H1 (cell line): ENCODE measurements around the gene FNDC5. TPM values are rescaled to one million over a fixed set of nuclear protein-coding genes. Genes with fewer than 3 reads are reported as not detected.

Experiments used
- CTCF ChIA-PET: fragments of 300-600 bp; sonication (Branson Sonifier 250); formaldehyde crosslinking; loops from one replicate; lab custom pipeline; 2021; ENCODE audit not compliant: partially characterized antibody; lab: Charles Lee
- POLR2A ChIA-PET: fragments of 300-600 bp; sonication (Branson Sonifier 250); formaldehyde crosslinking; loops from one replicate; lab custom pipeline; 2021; ENCODE audit warnings: inconsistent platforms; ENCODE audit not compliant: partially characterized antibody; lab: Charles Lee
- DNase-seq, 2 experiments: peaks; one replicate each; pipeline versions ENCODE4 v3.0.0 to v3.0.0-alpha.2; 2010 to 2022; ENCODE audit warnings: low spot score in 2 of 2, low read depth in 1 of 2, mixed read lengths in 1 of 2
- FAIRE-seq: peaks from 2 replicates; lab custom pipeline; 2011; peaks lifted over from hg19 to GRCh38; lab: Jason Lieb, UNC
- H2AFZ ChIP-seq: 2 replicates; pipeline ENCODE4 v1.8.1; 2012; ENCODE audit warnings: low read length, inconsistent platforms
- H2AK5ac ChIP-seq: 2 replicates; pipeline ENCODE4 v1.6.1; 2013; ENCODE audit warnings: low read depth, low read length
- H2BK120ac ChIP-seq: replicated peaks from 2 replicates; pipeline ENCODE3; 2013; ENCODE audit warnings: low read depth, low read length, inconsistent platforms
- H2BK12ac ChIP-seq: 2 replicates; pipeline ENCODE4 v1.6.1; 2013; ENCODE audit warnings: low read depth, low read length
- H2BK15ac ChIP-seq: 2 replicates; pipeline ENCODE4 v1.6.1; 2013; ENCODE audit warnings: low read length
- H2BK20ac ChIP-seq: 2 replicates; pipeline ENCODE4 v1.6.1; 2013; ENCODE audit warnings: low read length
- H2BK5ac ChIP-seq: 2 replicates; pipeline ENCODE4 v1.6.1; 2013; ENCODE audit warnings: low read depth, low read length
- H3K14ac ChIP-seq: 2 replicates; pipeline ENCODE4 v1.6.1; 2013; ENCODE audit warnings: inconsistent platforms; ENCODE audit not compliant: insufficient read length
- H3K18ac ChIP-seq: 2 replicates; pipeline ENCODE4 v1.6.1; 2013; ENCODE audit warnings: low read length; ENCODE audit errors: extremely low read depth
- H3K23ac ChIP-seq: 2 replicates; pipeline ENCODE4 v1.6.1; 2013; ENCODE audit warnings: inconsistent platforms; ENCODE audit not compliant: insufficient read length
- H3K23me2 ChIP-seq: 2 replicates; pipeline ENCODE4 v1.6.1; 2013; ENCODE audit warnings: low read depth, low read length
- H3K27ac ChIP-seq: 2 replicates; pipeline ENCODE4 v1.6.1; 2011; ENCODE audit warnings: low read depth, low read length, inconsistent platforms
- H3K27me3 ChIP-seq, 4 experiments: replicated peaks in 1 of 4; 1 replicate in 1 of 4; 2 replicates in 3 of 4; pipeline versions ENCODE4 v1.6.1 to v1.8.1; 2011 to 2013; ENCODE audit warnings: low read length in 3 of 4, mild to moderate bottlenecking in 3 of 4, inconsistent platforms in 2 of 4, mixed read lengths in 2 of 4, moderate library complexity in 1 of 4; ENCODE audit not compliant: control insufficient read depth in 3 of 4, insufficient read depth in 3 of 4; ENCODE audit errors: extremely low read depth in 1 of 4
- H3K36me3 ChIP-seq, 4 experiments: 2 replicates each; pipeline versions ENCODE4 v1.6.1 to v1.8.1; 2011 to 2013; ENCODE audit warnings: mild to moderate bottlenecking in 4 of 4, low read length in 3 of 4, moderate library complexity in 2 of 4, control low read depth in 1 of 4, inconsistent platforms in 1 of 4; ENCODE audit not compliant: insufficient read depth in 4 of 4, control insufficient read depth in 2 of 4
- H3K4ac ChIP-seq: replicated peaks from 2 replicates; pipeline ENCODE3; 2013; ENCODE audit warnings: low read length, low read depth, mixed read lengths, inconsistent platforms; ENCODE audit not compliant: insufficient read length
- H3K4me1 ChIP-seq, 4 experiments: replicated peaks in 1 of 4; 1 replicate in 1 of 4; 2 replicates in 3 of 4; pipeline versions ENCODE4 v1.6.1 to v1.8.1; 2011 to 2013; ENCODE audit warnings: low read length in 3 of 4, inconsistent platforms in 2 of 4, mixed read lengths in 1 of 4; ENCODE audit not compliant: insufficient read depth in 4 of 4, control insufficient read depth in 3 of 4
- H3K4me2 ChIP-seq, 2 experiments: 2 replicates each; pipeline versions ENCODE4 v1.6.1 to v1.8.1; 2011 to 2013; ENCODE audit warnings: low read depth in 2 of 2, low read length in 2 of 2, control low read depth in 1 of 2, inconsistent platforms in 1 of 2, mild to moderate bottlenecking in 1 of 2; ENCODE audit not compliant: insufficient read depth in 1 of 2
- H3K4me3 ChIP-seq, 4 experiments: fragments of 200-600, 300-600 bp in 1 of 4; sonication (generic), shearing (Covaris generic), sonication (Bioruptor Twin) in 1 of 4; 2 replicates each; pipeline versions ENCODE4 v1.5.1 to v1.8.1; 2011 to 2016; ENCODE audit warnings: low read length in 4 of 4, low read depth in 3 of 4, control low read depth in 2 of 4, inconsistent platforms in 2 of 4, mild to moderate bottlenecking in 2 of 4, mixed read lengths in 1 of 4, moderate library complexity in 1 of 4; ENCODE audit not compliant: insufficient read depth in 2 of 4; ENCODE audit errors: extremely low read depth in 1 of 4
- H3K56ac ChIP-seq: replicated peaks from 2 replicates; pipeline ENCODE3; 2013; ENCODE audit warnings: low read depth, mild to moderate bottlenecking, mixed read lengths, low read length, inconsistent platforms; ENCODE audit not compliant: insufficient read length
- H3K79me1 ChIP-seq: 2 replicates; pipeline ENCODE4 v1.6.1; 2013; ENCODE audit warnings: low read depth, low read length, control low read depth
- H3K79me2 ChIP-seq, 2 experiments: 2 replicates each; pipeline versions ENCODE4 v1.6.1 to v1.8.1; 2012 to 2013; ENCODE audit warnings: low read length in 2 of 2, mild to moderate bottlenecking in 2 of 2, inconsistent platforms in 1 of 2; ENCODE audit not compliant: insufficient read depth in 2 of 2, control insufficient read depth in 1 of 2
- H3K9ac ChIP-seq, 4 experiments: replicated peaks in 1 of 4; 1 replicate in 1 of 4; 2 replicates in 3 of 4; pipeline versions ENCODE4 v1.6.1 to v1.8.1; 2011 to 2013; ENCODE audit warnings: low read depth in 3 of 4, low read length in 3 of 4, control low read depth in 2 of 4, mild to moderate bottlenecking in 2 of 4, moderate library complexity in 2 of 4, inconsistent platforms in 1 of 4; ENCODE audit errors: extremely low read depth in 1 of 4
- H3K9me3 ChIP-seq, 2 experiments: 2 replicates each; pipeline versions ENCODE4 v1.6.1 to v1.8.1; 2012 to 2013; ENCODE audit warnings: mild to moderate bottlenecking in 2 of 2, moderate library complexity in 2 of 2, control low read depth in 1 of 2, inconsistent platforms in 1 of 2, low read depth in 1 of 2, low read length in 1 of 2, mixed read lengths in 1 of 2; ENCODE audit not compliant: insufficient read depth in 2 of 2
- H4K20me1 ChIP-seq, 2 experiments: replicated peaks in 1 of 2; 2 replicates each; pipeline versions ENCODE3 to v1.8.1; 2011 to 2013; ENCODE audit warnings: inconsistent platforms in 2 of 2, low read length in 2 of 2, mild to moderate bottlenecking in 1 of 2; ENCODE audit not compliant: insufficient read depth in 2 of 2, control insufficient read depth in 1 of 2
- H4K5ac ChIP-seq: 2 replicates; pipeline ENCODE4 v1.6.1; 2013; ENCODE audit warnings: low read length, low read depth, mixed read lengths, inconsistent platforms; ENCODE audit not compliant: insufficient read length
- H4K8ac ChIP-seq: 2 replicates; pipeline ENCODE4 v1.8.0; 2013; ENCODE audit warnings: mild to moderate bottlenecking, moderate library complexity, low read length, inconsistent platforms; ENCODE audit not compliant: insufficient read depth; ENCODE audit errors: extremely low read depth
- H4K91ac ChIP-seq: replicated peaks from 2 replicates; pipeline ENCODE3; 2013; ENCODE audit warnings: low read length, mixed read lengths, inconsistent platforms; ENCODE audit not compliant: insufficient read length
- ATF2 ChIP-seq: IDR thresholded peaks from 2 replicates; pipeline ENCODE4 v1.6.1; 2012; ENCODE audit warnings: low read length, inconsistent platforms
- HDAC2 ChIP-seq, 2 experiments: fragments of 300-600 bp in 1 of 2; sonication (generic) in 1 of 2; IDR thresholded peaks; 2 replicates each; pipeline ENCODE4 v1.6.1; 2011 to 2012; ENCODE audit warnings: low read depth in 2 of 2, low read length in 2 of 2, mild to moderate bottlenecking in 2 of 2, moderate library complexity in 2 of 2, borderline replicate concordance in 1 of 2, inconsistent platforms in 1 of 2
- MAX ChIP-seq: IDR thresholded peaks from 2 replicates; pipeline ENCODE4 v1.6.1; 2012; ENCODE audit warnings: inconsistent platforms
- NRF1 ChIP-seq: IDR thresholded peaks from 2 replicates; pipeline ENCODE4 v1.6.1; 2011; ENCODE audit warnings: mild to moderate bottlenecking, low read depth, low read length, improper control_type of control experiment
- PHF8 ChIP-seq: fragments of 200-600 bp; sonication (generic); conservative IDR thresholded peaks from 2 replicates; pipeline ENCODE4 v1.7.1; 2012; ENCODE audit warnings: low read depth, mild to moderate bottlenecking, inconsistent platforms, low read length, moderate library complexity
- RBBP5 ChIP-seq: IDR thresholded peaks from 2 replicates; pipeline ENCODE4 v1.7.1; 2012; ENCODE audit warnings: low read depth, mild to moderate bottlenecking, inconsistent platforms, low read length, moderate library complexity, borderline replicate concordance
- SUZ12 ChIP-seq: fragments of 200-600 bp; sonication (generic); IDR thresholded peaks from 2 replicates; pipeline ENCODE4 v1.6.1; 2012; ENCODE audit warnings: mild to moderate bottlenecking, inconsistent platforms, low read length, moderate library complexity, mixed read lengths
- TCF12 ChIP-seq: IDR thresholded peaks from 2 replicates; pipeline ENCODE4 v1.6.1; 2011; ENCODE audit warnings: low read depth, mild to moderate bottlenecking, low read length
- WGBS, 2 experiments: shearing (Covaris generic) in 1 of 2; methylation state at CpG; one replicate each; pipeline versions ENCODE4 v1.1.6 to v1.1.7; 2013 to 2015; ENCODE audit warnings: low lambda C conversion rate in 2 of 2, mixed read lengths in 2 of 2, inconsistent platforms in 1 of 2, low coverage in 1 of 2, missing lambda C conversion rate in 1 of 2; ENCODE audit not compliant: insufficient replicate concordance in 2 of 2, insufficient coverage in 1 of 2, insufficient read length in 1 of 2; ENCODE audit errors: extremely low coverage in 1 of 2, missing lambda C conversion rate in 1 of 2; 5-methylcytosine and 5-hydroxymethylcytosine counted together
- polyA plus RNA-seq, 7 experiments: library from polyadenylated mRNA; depleted of rRNA in 3 of 7; stranded (reverse) in 5 of 7; unstranded in 2 of 7; fragments of >200 nt in 5 of 7; fragments of 200-250 nt in 2 of 7; gene quantifications; 1 replicate in 5 of 7; 2 replicates in 1 of 7; 4 replicates in 1 of 7; pipeline versions ENCODE4 v1.2.1 to v1.2.3, GENCODE V29; 2011 to 2013; ENCODE audit warnings: missing spikeins in 2 of 7, mixed read lengths in 2 of 7
- total RNA-seq: library from RNA; stranded (reverse); fragmentation: NEBNext Ultra II Directional; extraction: Animal tissue kit (Norgen Biotek cat#: 25700); gene quantifications from 2 replicates; pipeline ENCODE4 v1.2.1, GENCODE V29; 2021

The FNDC5 gene
- total and polyA plus RNA-seq, 2 of the 8 experiments (the other 6 are each of a cell fraction or from before 2014, with no cell fraction given) = 1.8 to 2.0 TPM

- Histone ChIP-seq H2BK120ac (no peak within 1 kb of the TSS), H3K4me3 (peak within 1 kb of the TSS; percentile 38 to 67 (median 42)), H3K56ac (no peak within 1 kb of the TSS), H3K27ac (no peak within 1 kb of the TSS), H4K20me1 (peaks cover 2 to 4% of the 10 kb centered on the region in 2 experiments), H2BK12ac (peak within 1 kb of the TSS; percentile 68; the same call in 1 of the 2 replicates), H2AFZ (peak within 1 kb of the TSS; percentile 84), H2BK5ac (no peak within 1 kb of the TSS), H3K79me1 (no peaks in the 10 kb centered on the region), H3K27me3 (peaks cover 14 to 40% (median 34%) of the 10 kb centered on the region in 4 experiments), H3K4me2 (peak within 1 kb of the TSS; percentile 73 to 83), H3K9ac (no peak within 1 kb of the TSS; a peak in 1 of 7 replicates), H2BK15ac (peak within 1 kb of the TSS; percentile 72; the same call in 1 of the 2 replicates), H3K14ac (no peak within 1 kb of the TSS), H3K9me3 (no peaks in the 10 kb centered on the region), H4K91ac (peak within 1 kb of the TSS; percentile 56), H3K18ac (peak within 1 kb of the TSS; percentile 48; the same call in 1 of the 2 replicates), H3K79me2 (no peaks in the 10 kb centered on the region), H3K23me2 (peaks cover 11% of the 10 kb centered on the region; the same call in 1 of the 2 replicates), H2AK5ac (peak within 1 kb of the TSS; percentile 75; the same call in 1 of the 2 replicates), H3K36me3 (no peaks in the 10 kb centered on the region), H2BK20ac (no peak within 1 kb of the TSS), H4K5ac (no peak within 1 kb of the TSS), H4K8ac (peak within 1 kb of the TSS; percentile 28), H3K23ac (no peak within 1 kb of the TSS), H3K4ac (peak within 1 kb of the TSS; percentile 24), H3K4me1 (peaks cover 0 to 11% (median 8%) of the 10 kb centered on the region in 4 experiments; a peak in 6 of 7 replicates)
- DNase-seq (peak in 1 of 2 experiments; percentile 69), FAIRE-seq (no peak)
- 5% methylated on average over 32 of the region's 92 CpGs; no CpG with 5 or more reads in 1 of the 2 experiments for WGBS, 2 experiments
- POLR2A ChIA-PET = no interaction called here
- CTCF ChIA-PET = interaction anchor here (1.3 to 16.6 kb wide), 5 partner anchors 9 to 185 kb away, joined by 3 to 382 read pairs (median 7); partner anchors contain the start of genes FNDC5 and HPCA
- no peak for TF ChIP-seq NRF1
- TF ChIP-seq HDAC2 (IDR thresholded peaks at IDR 0.05; ENCODE audit: borderline replicate concordance in 1 of 2, low read depth in 2 of 2, low read length in 2 of 2) = no peak
- TF ChIP-seq MAX = 0 out of 2 replicates have a peak, but pooled peaks have one; percentile 40
- no peak for TF ChIP-seq ATF2
- TF ChIP-seq SUZ12 = peak; percentile 31
- no peak for TF ChIP-seq PHF8
- TF ChIP-seq TCF12 = no peak
- TF ChIP-seq RBBP5 = no peak
These were observed 30.5 kb upstream of the FNDC5 start, which contains the start of gene TMEM54 for GRCh38 chr1:32900956-32901822. TMEM54 (minus strand) TSS chr1:32901389; CDS start chr1:32901238, 151 bp downstream.
